Spleen (tissue), 11 donors: ENCODE data around the gene PNPLA3. TPM values are rescaled to one million over a fixed set of nuclear protein-coding genes. Genes with fewer than 3 reads are reported as not detected.

ENCODE experiments used
- DNase-seq: peaks from one replicate; pipeline ENCODE4 v3.0.0-alpha.2; 2020
- H3K27ac ChIP-seq, 8 donors: fragments of 200-600 bp; sonication (generic) in 7 of 8; 1 replicate in 4 of 8; 2 replicates in 4 of 8; pipeline versions ENCODE4 v1.5.0 to v1.8.0; 2016 to 2021; ENCODE audit warnings: inconsistent platforms in 4 of 8, mild to moderate bottlenecking in 4 of 8, moderate library complexity in 1 of 8
- H3K27me3 ChIP-seq, 7 donors: fragments of 200-600 bp; sonication (generic) in 6 of 7; replicated peaks in 1 of 7; 1 replicate in 4 of 7; 2 replicates in 3 of 7; pipeline versions ENCODE4 v1.5.0 to v1.8.0; 2016 to 2021; ENCODE audit warnings: inconsistent platforms in 3 of 7, mild to moderate bottlenecking in 1 of 7
- H3K36me3 ChIP-seq, 6 donors: fragments of 200-600 bp; sonication (generic) in 5 of 6; 1 replicate in 4 of 6; 2 replicates in 2 of 6; pipeline versions ENCODE4 v1.5.0 to v1.8.0; 2016 to 2021; ENCODE audit warnings: inconsistent platforms in 2 of 6
- H3K4me1 ChIP-seq, 6 donors: fragments of 200-600 bp; sonication (generic) in 5 of 6; 1 replicate in 3 of 6; 2 replicates in 3 of 6; pipeline versions ENCODE4 v1.5.0 to v1.8.0; 2016 to 2021; ENCODE audit warnings: inconsistent platforms in 3 of 6
- H3K4me3 ChIP-seq, 8 donors: fragments of 200-600 bp; sonication (generic) in 7 of 8; 1 replicate in 4 of 8; 2 replicates in 4 of 8; pipeline versions ENCODE4 v1.5.0 to v1.8.0; 2016 to 2021; ENCODE audit warnings: inconsistent platforms in 4 of 8, mild to moderate bottlenecking in 4 of 8, moderate library complexity in 2 of 8
- H3K9me3 ChIP-seq, 8 donors: fragments of 200-600 bp; sonication (generic) in 7 of 8; 1 replicate in 4 of 8; 2 replicates in 4 of 8; pipeline versions ENCODE4 v1.5.0 to v1.8.0; 2016 to 2021; ENCODE audit warnings: inconsistent platforms in 4 of 8
- POLR2A ChIP-seq, 3 donors: fragments of 450-650 bp; IDR thresholded peaks; one replicate each; pipeline ENCODE4 v1.5.1; 2017; ENCODE audit warnings: antibody characterized with exemption in 3 of 3, mild to moderate bottlenecking in 1 of 3
- POLR2AphosphoS5 ChIP-seq, 3 donors: sonication (generic); formaldehyde crosslinking; IDR thresholded peaks; one replicate each; pipeline ENCODE4 v1.5.1; 2017; ENCODE audit warnings: antibody characterized with exemption in 3 of 3
- WGBS, 5 donors: extraction: QIAGEN DNeasy Blood & Tissue Kit in 3 of 5; methylation state at CpG; one replicate each; pipeline versions ENCODE4 v1.1.5 to v1.1.7; 2013 to 2018; 5-methylcytosine and 5-hydroxymethylcytosine counted together
- intact Hi-C: fragments of 100-400 bp; cut with DNase I; formaldehyde crosslinking; loops from one replicate; pipeline ENCODE4 v1.15.0; 2023; ENCODE audit warnings: low total_unique reads
- polyA plus RNA-seq, 3 donors: library from polyadenylated mRNA; stranded (reverse); fragments of 200-250 nt; gene quantifications; one replicate each; pipeline ENCODE4 v1.2.1, GENCODE V29; 2013
- total RNA-seq, 7 donors: library from RNA; depleted of rRNA in 3 of 7; stranded (reverse); fragments of >200 nt in 3 of 7; fragmentation: NEBNext Ultra II Directional in 4 of 7; extraction: Animal tissue kit (Norgen Biotek cat#: 25700) in 4 of 7; gene quantifications; one replicate each; pipeline versions ENCODE4 v1.1.0 to v1.2.1, GENCODE V29; 2016 to 2021
- TF ChIP-seq, protein P1 (sequence below), 11 experiments: fragments of 200-600 bp in 7 of 11; fragments of 450-650 bp in 4 of 11; sonication (generic) in 4 of 11; IDR thresholded peaks in 8 of 11; conservative IDR thresholded peaks in 3 of 11; 1 replicate in 7 of 11; 2 replicates in 4 of 11; pipeline versions ENCODE4 v1.4.0 to v1.8.0; 2016 to 2021; ENCODE audit warnings: antibody characterized with exemption in 11 of 11, inconsistent platforms in 4 of 11, mild to moderate bottlenecking in 1 of 11
- donor health status: healthy with polysubstance abuse.
- donor health status: DM: no; HTN: no; CAD: no; lungs with moderate emphysema.
- donor health status: DM: no; HTN: no; CAD: no.
- donor health status: Bipolar disorder and iron deficiency.
- donor health status: healthy.
- donor health status: DM: no; HTN: no; CAD: no.
- donor health status: DM: yes; HTN: yes; CAD: no.

PNPLA3 gene
- total and polyA plus RNA-seq, 10 donors = 0.21 to 2.7 (median 1.2) TPM; not detected in 2

DNA sequence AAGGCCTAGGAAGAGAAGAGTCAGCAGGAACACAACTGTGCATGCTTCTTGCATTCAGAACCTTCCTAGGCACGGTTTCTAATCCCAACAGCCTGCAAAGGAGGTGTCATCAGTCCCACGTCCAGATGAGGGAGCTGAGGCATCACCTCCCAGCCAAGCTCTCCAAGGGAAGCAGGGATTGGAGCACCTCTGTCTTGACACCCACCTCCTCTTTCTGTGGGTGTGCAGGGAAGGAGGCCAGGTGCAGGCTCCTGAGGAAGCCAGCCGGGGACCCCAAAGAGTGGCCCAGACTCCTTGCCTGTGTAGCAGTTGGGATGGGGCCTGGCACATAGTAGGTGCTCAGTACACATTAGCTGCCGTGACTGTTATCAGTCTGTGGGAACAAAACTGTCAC, 33.7 kb upstream of the PNPLA3 start:
- TF ChIP-seq POLR2A (IDR thresholded peaks at IDR 0.05) = no peak
- TF ChIP-seq, protein P1, sequence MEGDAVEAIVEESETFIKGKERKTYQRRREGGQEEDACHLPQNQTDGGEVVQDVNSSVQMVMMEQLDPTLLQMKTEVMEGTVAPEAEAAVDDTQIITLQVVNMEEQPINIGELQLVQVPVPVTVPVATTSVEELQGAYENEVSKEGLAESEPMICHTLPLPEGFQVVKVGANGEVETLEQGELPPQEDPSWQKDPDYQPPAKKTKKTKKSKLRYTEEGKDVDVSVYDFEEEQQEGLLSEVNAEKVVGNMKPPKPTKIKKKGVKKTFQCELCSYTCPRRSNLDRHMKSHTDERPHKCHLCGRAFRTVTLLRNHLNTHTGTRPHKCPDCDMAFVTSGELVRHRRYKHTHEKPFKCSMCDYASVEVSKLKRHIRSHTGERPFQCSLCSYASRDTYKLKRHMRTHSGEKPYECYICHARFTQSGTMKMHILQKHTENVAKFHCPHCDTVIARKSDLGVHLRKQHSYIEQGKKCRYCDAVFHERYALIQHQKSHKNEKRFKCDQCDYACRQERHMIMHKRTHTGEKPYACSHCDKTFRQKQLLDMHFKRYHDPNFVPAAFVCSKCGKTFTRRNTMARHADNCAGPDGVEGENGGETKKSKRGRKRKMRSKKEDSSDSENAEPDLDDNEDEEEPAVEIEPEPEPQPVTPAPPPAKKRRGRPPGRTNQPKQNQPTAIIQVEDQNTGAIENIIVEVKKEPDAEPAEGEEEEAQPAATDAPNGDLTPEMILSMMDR (IDR thresholded peaks at IDR 0.05 in 8 of 11, conservative IDR thresholded peaks at IDR 0.05 in 3 of 11) = no peak
- TF ChIP-seq POLR2AphosphoS5 (IDR thresholded peaks at IDR 0.05) = no peak
- intact Hi-C loops = loop anchor here (10.0 kb wide), 1 partner anchor 495 kb away; no protein-coding TSS in a partner anchor
- H3K9me3 ChIP-seq = no peaks in the 10 kb centered on the region
- DNase-seq = peak; percentile 28
- H3K4me3 ChIP-seq = no peak overlapping the region
- H3K36me3 ChIP-seq = no peaks in the 10 kb centered on the region
- peaks cover 0 to 96% (median 38%) of the 10 kb centered on the region in 7 donors for H3K27me3 ChIP-seq
- peaks cover 2 to 17% (median 12%) of the 10 kb centered on the region in 6 donors for H3K4me1 ChIP-seq
- H3K27ac ChIP-seq = no peak overlapping the region
- 33 to 61% (median 54%) methylated on average over 2 to 4 of the region's 4 CpGs for WGBS, 5 donors

DNA sequence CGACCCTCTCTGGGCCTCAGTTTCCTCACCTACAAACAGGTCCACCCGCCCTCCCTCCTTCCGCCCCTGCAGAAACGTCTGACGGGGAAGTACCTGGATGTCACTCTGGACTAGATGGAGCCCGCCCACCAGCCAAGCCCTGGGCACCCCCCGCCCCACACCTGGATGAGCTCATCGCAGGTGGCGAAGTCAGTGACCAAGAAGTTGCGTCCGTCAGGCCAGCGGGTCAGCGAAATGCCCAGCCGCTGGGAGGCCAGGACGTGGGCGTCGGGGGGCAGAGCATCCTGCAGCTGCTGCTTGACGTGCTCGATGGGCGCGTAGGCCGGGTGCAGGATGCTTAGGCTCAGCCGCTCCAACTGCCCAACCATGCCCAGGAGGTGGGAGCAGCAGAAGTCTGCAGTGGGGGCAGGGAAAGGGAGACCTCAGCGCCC, 32.7 kb upstream of the PNPLA3 start:
- peak; percentile 66 for DNase-seq
- Histone ChIP-seq H3K4me1 (peaks cover 0 to 14% (median 11%) of the 10 kb centered on the region in 6 donors), H3K27ac (no peak overlapping the region), H3K9me3 (no peaks in the 10 kb centered on the region), H3K27me3 (peaks cover 0 to 87% (median 38%) of the 10 kb centered on the region in 7 donors), H3K36me3 (no peaks in the 10 kb centered on the region), H3K4me3 (peak overlapping the region in 1 of 8 donors; percentile 31)
- 18 to 24% (median 21%) methylated on average over 16 to 24 of the region's 24 CpGs for WGBS, 5 donors
- TF ChIP-seq POLR2AphosphoS5 (IDR thresholded peaks at IDR 0.05) (no peak), POLR2A (IDR thresholded peaks at IDR 0.05) (no peak)
- TF ChIP-seq, protein P1 (IDR thresholded peaks at IDR 0.05 in 8 of 11, conservative IDR thresholded peaks at IDR 0.05 in 3 of 11) = no peak
- intact Hi-C loops = no loop called here

DNA sequence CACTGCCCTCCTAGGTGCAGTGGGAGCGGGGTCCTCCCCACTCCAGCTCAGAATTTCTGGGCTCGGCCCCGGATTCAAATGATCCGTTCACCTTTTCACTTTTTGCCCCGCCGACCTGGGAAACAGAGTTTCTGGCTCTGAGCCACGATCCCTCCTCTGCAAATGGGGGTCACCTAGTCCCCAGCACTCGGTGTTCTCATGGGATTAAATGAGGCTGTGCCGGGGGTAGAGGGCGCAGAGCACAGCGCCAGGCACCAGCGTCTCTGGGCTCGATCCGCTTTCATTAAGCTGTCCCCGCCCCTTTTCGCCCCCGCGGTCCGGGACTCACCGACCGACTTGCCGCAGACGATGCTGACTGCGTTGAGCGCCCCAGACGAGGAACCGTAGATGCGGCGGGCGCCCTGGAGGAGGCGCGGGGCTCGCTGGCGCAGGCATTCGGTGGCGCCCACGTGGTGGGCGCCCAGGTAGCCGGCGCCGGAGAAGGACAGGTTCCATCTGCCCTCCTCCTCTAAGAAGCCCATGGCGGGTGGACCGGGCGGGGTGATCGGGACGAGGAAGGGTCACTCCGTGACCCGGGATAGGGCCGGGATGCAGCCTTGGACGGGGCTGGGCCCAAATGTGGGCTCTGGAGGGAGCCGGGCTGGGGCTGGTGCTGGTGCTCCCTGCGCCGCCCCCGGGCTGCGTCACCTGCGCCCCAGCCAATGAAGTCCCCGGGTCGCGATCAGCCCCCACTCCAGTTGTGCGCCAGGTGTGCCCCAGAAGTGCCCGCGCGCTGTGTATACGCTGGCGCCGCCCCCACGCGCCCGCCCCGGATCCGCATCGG, 32.0 kb upstream of the PNPLA3 start, which contains the start of gene PNPLA5:
Gene PNPLA5 (minus strand): TSS at position 654 of the 823 bp plus-strand sequence. CDS start 133 bp downstream, at position 521.
- H3K36me3 ChIP-seq = no peaks in the 10 kb centered on the region
- no peak within 1 kb of the TSS for H3K27ac ChIP-seq
- TF ChIP-seq POLR2AphosphoS5 (IDR thresholded peaks at IDR 0.05) (no peak), POLR2A (IDR thresholded peaks at IDR 0.05) (no peak)
- TF ChIP-seq, protein P1 (IDR thresholded peaks at IDR 0.05 in 8 of 11, conservative IDR thresholded peaks at IDR 0.05 in 3 of 11) = no peak
- H3K9me3 ChIP-seq = no peaks in the 10 kb centered on the region
- H3K4me3 ChIP-seq = peak within 1 kb of the TSS in 1 of 8 donors; percentile 31
- peaks cover 0 to 14% (median 11%) of the 10 kb centered on the region in 6 donors for H3K4me1 ChIP-seq
- intact Hi-C loops = no loop called here
- peaks cover 0 to 86% (median 38%) of the 10 kb centered on the region in 7 donors for H3K27me3 ChIP-seq
- 2 to 10% (median 4%) methylated on average over 32 to 72 of the region's 72 CpGs for WGBS, 5 donors
- peak; percentile 68 for DNase-seq
